Measurements from ENCODE around the gene MAZ. TPM values are rescaled to one million over a fixed set of nuclear protein-coding genes. Genes with fewer than 3 reads are reported as not detected.
A peak's percentile ranks its signal among the peaks of the same experiment; 100 is the strongest.

Gene MAZ
- total RNA-seq, 4 donors from 2014 or later = 80.4 to 132 (median 107) TPM

GRCh38 chr16:29843931-29844330, 37.6 kb downstream of the MAZ start:
- intact Hi-C loops (cut with DNase I) = no loop called here
- no peaks in the 10 kb centered on the region for H3K9me3 ChIP-seq
- no peaks in the 10 kb centered on the region for H3K27me3 ChIP-seq
- TF ChIP-seq POLR2A (IDR thresholded peaks at IDR 0.05) = no peak
- no peak for TF ChIP-seq CTCF (IDR thresholded peaks at IDR 0.05)
- H3K27ac ChIP-seq = no peak overlapping the region
- no peak overlapping the region for H3K4me3 ChIP-seq (replicated peaks in 1 of 3)
- DNase-seq = no peak
- 94 to 99% methylated on average over 8 of the region's 8 CpGs for WGBS, 2 donors
- H3K4me1 ChIP-seq = peaks cover 0 to 1% of the 10 kb centered on the region in 2 donors
- H3K36me3 ChIP-seq = peaks cover 47 to 69% of the 10 kb centered on the region in 2 donors

GRCh38 chr16:29844575-29845331, 38.4 kb downstream of the MAZ start:
- Histone ChIP-seq H3K4me1 (peaks cover 0 to 8% of the 10 kb centered on the region in 2 donors), H3K27me3 (no peaks in the 10 kb centered on the region), H3K9me3 (no peaks in the 10 kb centered on the region), H3K4me3 (replicated peaks in 1 of 3) (no peak overlapping the region), H3K36me3 (peaks cover 47 to 67% of the 10 kb centered on the region in 2 donors), H3K27ac (no peak overlapping the region)
- TF ChIP-seq POLR2A (IDR thresholded peaks at IDR 0.05) = no peak
- no peak for TF ChIP-seq CTCF (IDR thresholded peaks at IDR 0.05)
- DNase-seq = peak in 1 of 2 donors; percentile 29
- WGBS, 2 donors = 90 to 91% methylated on average over 17 to 28 of the region's 28 CpGs
- intact Hi-C loops (cut with DNase I) = no loop called here

- Histone ChIP-seq H3K9me3 (no peaks in the 10 kb centered on the region), H3K27me3 (no peaks in the 10 kb centered on the region), H3K4me3 (replicated peaks in 1 of 3) (no peak overlapping the region), H3K36me3 (peaks cover 40 to 60% of the 10 kb centered on the region in 2 donors), H3K4me1 (peaks cover 0 to 8% of the 10 kb centered on the region in 2 donors), H3K27ac (no peak overlapping the region)
- DNase-seq = peak; percentile 70 to 74
- intact Hi-C loops (cut with DNase I) = no loop called here
- WGBS, 2 donors = 61 to 69% methylated on average over 7 to 14 of the region's 18 CpGs
- TF ChIP-seq POLR2A (IDR thresholded peaks at IDR 0.05) = no peak
- TF ChIP-seq CTCF (IDR thresholded peaks at IDR 0.05) = no peak
These were observed 39.3 kb downstream of the MAZ start for GRCh38 chr16:29845656-29846055.

- Histone ChIP-seq H3K36me3 (peaks cover 22 to 36% of the 10 kb centered on the region in 2 donors), H3K27ac (no peak overlapping the region), H3K4me1 (peaks cover 0 to 8% of the 10 kb centered on the region in 2 donors), H3K27me3 (no peaks in the 10 kb centered on the region), H3K4me3 (replicated peaks in 1 of 3) (no peak overlapping the region), H3K9me3 (no peaks in the 10 kb centered on the region)
- WGBS, 2 donors = 70 to 78% methylated on average over 7 to 9 of the region's 15 CpGs
- TF ChIP-seq CTCF (IDR thresholded peaks at IDR 0.05) (peak; percentile 33 to 83 (median 58)), POLR2A (IDR thresholded peaks at IDR 0.05) (no peak)
- intact Hi-C loops (cut with DNase I) = no loop called here
- peak; percentile 49 to 68 for DNase-seq
These were observed 42.3 kb downstream of the MAZ start for GRCh38 chr16:29848420-29849297.

All from thyroid gland (tissue), 4 donors.